Epithelial cell of proximal tubule (primary cell): ENCODE results near the gene INSL3. TPM values are rescaled to one million over a fixed set of nuclear protein-coding genes. Genes with fewer than 3 reads are reported as not detected.
A peak's percentile ranks its signal among the peaks of the same experiment; 100 is the strongest.

Experiments used
- DNase-seq: peaks from one replicate; pipeline ENCODE4 v3.0.0-alpha.2; 2011; ENCODE audit warnings: low read depth
- H3K4me3 ChIP-seq: 2 replicates; pipeline ENCODE4 v1.5.1; 2011; ENCODE audit warnings: low read depth, mild to moderate bottlenecking, low read length
- CTCF ChIP-seq: conservative IDR thresholded peaks from 2 replicates; pipeline ENCODE4 v1.5.1; 2012; ENCODE audit warnings: low read depth, mild to moderate bottlenecking, low read length
- total RNA-seq: library from RNA; depleted of rRNA; stranded (reverse); fragments of >200 nt; gene quantifications from 2 replicates; pipeline ENCODE4 v1.2.3, GENCODE V29; 2015

The INSL3 gene
- total RNA-seq, 1 donor from 2014 or later: not detected

- no peak for TF ChIP-seq CTCF
- DNase-seq: no peak
- no peak overlapping the region for H3K4me3 ChIP-seq
Observed at GRCh38 chr19:17863520-17864182, 42.3 kb upstream of the INSL3 start.

GRCh38 chr19:17862711-17863519, 41.6 kb upstream of the INSL3 start:
- no peak for DNase-seq
- H3K4me3 ChIP-seq: no peak overlapping the region
- TF ChIP-seq CTCF: no peak

GRCh38 chr19:17861542-17862402, 40.5 kb upstream of the INSL3 start:
- DNase-seq: no peak
- H3K4me3 ChIP-seq: peak overlapping the region; percentile 93
- TF ChIP-seq CTCF: no peak

GRCh38 chr19:17860993-17861360, 39.7 kb upstream of the INSL3 start:
- peak overlapping the region; percentile 93 for H3K4me3 ChIP-seq
- DNase-seq: no peak
- no peak for TF ChIP-seq CTCF

GRCh38 chr19:17860331-17860992, 39.1 kb upstream of the INSL3 start:
- DNase-seq: no peak
- peak overlapping the region; percentile 93 for H3K4me3 ChIP-seq
- no peak for TF ChIP-seq CTCF

- DNase-seq: peak; percentile 96
- H3K4me3 ChIP-seq: peak within 1 kb of the TSS; percentile 93
- peak; percentile 80 for TF ChIP-seq CTCF
Observed at GRCh38 chr19:17859533-17860330, 38.4 kb upstream of the INSL3 start, which contains the start of gene RPL18A. Gene RPL18A, plus strand, starts transcription at chr19:17859910. Its CDS starts 47 bp downstream, at chr19:17859957.
